HTERT RPE-1 (cell line): Measurements from ENCODE around the gene YY1AP1.
"Not testable (repeated sequence)": the region's sequence is repeated elsewhere in the genome, so short reads cannot be mapped to it uniquely, and the experiment has no call there.

Experiments used
- in situ Hi-C: fragments of 300-500 bp; cut with MboI; formaldehyde crosslinking; loops from 4 replicates; pipeline ENCODE4 v1.14.3; 2020; ENCODE audit warnings: low sequenced_read_pairs

Gene YY1AP1

GRCh38 chr1:155688324-155689080 is at the start of gene YY1AP1:
Gene YY1AP1, minus strand, starts transcription at chr1:155688774. Its CDS starts 8,338 bp downstream, at chr1:155680436.
- in situ Hi-C loops: no loop called here

- in situ Hi-C loops: no loop called here
These were observed 40.7 kb upstream of the YY1AP1 start for GRCh38 chr1:155729031-155729898.

GRCh38 chr1:155725142-155725541 is 36.6 kb upstream of the YY1AP1 start:
- in situ Hi-C loops: no loop called here

GRCh38 chr1:155719703-155720102 is 31.1 kb upstream of the YY1AP1 start:
- in situ Hi-C loops: no loop called here

DNA sequence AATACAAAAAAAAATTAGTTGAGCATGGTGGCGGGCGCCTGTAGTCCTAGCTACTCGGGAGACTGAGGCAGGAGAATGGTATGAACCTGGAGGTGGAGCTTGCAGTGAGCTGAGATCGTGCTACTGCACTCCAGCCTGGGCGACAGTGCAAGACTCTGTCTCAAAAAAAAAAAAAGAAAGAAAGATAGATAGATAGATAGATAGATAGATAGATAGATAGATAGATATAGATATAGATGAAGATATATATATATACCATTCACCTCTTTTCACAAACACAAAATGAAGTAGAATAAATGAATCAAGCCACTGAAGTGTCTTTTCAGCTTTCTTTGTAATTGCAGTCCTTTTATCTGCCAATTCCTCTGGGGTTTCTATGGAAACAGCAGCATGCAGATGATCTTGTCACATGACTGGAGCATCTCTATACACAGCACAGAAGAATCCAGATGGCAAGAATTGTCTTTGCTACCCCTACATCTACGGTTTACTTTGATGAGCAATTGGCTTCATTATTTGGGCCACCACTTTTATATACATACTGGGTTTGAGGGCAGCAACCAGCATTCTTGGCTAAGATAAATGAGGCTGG is 30.0 kb upstream of the YY1AP1 start:
- in situ Hi-C loops: not testable (repeated sequence)

GRCh38 chr1:155717041-155717440 is 28.5 kb upstream of the YY1AP1 start:
- in situ Hi-C loops: no loop called here

DNA sequence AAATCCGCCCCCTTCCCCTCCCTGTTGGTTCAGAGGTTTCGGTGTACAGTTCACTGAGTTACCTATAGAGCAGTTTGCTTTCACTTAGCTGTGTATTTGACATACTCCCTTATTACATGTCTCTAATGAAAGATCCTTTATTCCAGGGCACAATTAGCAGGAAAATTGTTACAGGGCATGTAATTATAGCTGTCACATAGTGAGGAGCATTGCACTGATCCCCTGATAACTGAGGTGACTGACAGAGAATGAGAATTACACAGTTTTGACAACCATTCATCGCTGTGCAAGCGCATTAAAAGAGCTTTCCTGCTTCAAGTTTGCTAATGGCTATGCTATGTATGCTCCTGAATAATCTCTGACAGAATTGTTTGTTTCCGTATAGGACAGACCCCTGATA is 27.2 kb upstream of the YY1AP1 start:
- in situ Hi-C loops: no loop called here

GRCh38 chr1:155715056-155715455 is 26.5 kb upstream of the YY1AP1 start:
- in situ Hi-C loops: not testable (repeated sequence)

- in situ Hi-C loops: no loop called here
These were observed 24.5 kb upstream of the YY1AP1 start for GRCh38 chr1:155713075-155713474.

DNA sequence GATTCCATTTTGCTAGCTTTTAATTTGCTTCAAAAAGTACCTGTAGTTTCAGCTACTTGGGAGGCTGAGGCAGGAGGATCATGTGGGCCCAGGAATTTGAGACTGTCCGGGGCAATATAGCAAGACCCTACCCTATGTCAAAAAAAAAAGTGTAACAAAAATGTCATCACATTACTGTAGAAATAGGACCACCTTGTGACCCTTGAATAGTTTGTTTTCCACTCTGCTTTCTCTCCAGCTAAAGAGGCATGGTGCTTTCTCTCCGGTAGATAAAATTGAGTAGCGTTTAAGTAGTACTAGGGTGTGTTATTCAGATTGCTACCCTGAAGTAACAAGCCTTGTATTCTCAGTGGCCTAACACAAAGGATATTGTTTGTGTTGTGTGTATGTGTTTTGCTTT is 24.1 kb upstream of the YY1AP1 start:
- in situ Hi-C loops: not testable (repeated sequence)

GRCh38 chr1:155711457-155711856 is 22.9 kb upstream of the YY1AP1 start:
- in situ Hi-C loops: not testable (repeated sequence)

- in situ Hi-C loops: no loop called here
These were observed 20.8 kb upstream of the YY1AP1 start for GRCh38 chr1:155709391-155709790.

DNA sequence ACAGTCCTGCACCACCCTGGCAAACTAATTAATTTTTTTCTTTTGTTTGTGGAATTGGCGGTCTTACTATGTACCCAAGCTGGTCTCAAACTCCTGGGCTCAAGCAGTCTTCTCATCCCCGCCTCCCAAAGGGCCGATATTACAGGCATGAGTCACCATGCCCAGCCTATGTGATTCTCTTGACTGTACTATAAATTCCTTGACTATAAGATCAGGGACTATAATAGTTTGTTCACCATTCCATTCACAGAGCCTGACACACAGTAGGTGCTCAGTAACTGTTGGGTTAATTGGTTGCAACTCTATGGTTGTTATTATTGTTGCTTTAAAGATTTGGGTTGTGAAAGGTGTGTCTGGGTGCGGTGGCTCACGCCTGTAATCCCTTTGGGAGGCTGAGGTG is 17.6 kb upstream of the YY1AP1 start:
- in situ Hi-C loops: no loop called here

DNA sequence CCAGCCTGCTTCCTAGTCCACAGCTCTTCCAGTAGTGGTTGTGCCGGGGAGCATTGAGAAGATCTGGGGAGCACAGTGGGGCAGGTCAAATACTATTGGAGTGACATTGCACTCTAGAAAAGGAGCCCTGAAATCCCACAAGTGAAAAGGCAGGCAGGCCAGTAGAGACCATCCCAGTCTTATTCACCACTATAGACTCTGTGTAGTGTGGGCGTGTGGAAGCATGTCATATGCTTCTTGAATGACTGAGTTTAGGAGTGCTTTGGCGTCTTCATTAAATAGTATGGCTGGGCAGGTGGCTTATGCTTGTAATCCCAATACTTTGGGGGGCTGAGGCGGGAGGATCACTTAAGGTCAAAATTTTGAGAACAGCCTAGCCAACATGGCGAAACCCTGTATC is 15.8 kb upstream of the YY1AP1 start:
- in situ Hi-C loops: not testable (repeated sequence)

GRCh38 chr1:155703216-155703615 is 14.6 kb upstream of the YY1AP1 start:
- in situ Hi-C loops: no loop called here

DNA sequence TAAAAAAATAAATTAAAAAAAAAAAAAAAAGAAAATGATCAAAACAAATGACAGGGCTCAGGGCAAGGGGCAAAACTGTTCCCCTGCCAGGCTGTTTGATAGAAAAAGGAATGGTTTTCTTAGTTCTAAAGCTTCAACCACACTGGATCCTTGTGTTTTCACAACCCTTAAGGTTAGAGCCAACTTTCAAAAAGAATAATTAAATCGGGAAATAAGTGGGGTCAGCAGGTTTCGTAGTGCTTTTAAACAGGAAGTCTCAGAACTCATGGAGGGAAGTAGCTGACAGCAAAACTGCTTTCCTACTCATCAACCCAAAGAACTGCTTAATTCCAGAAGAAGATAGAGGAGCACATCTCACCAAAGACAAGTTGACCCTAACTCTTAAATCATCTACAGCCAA is 13.1 kb upstream of the YY1AP1 start:
- in situ Hi-C loops: not testable (repeated sequence)

- in situ Hi-C loops: not testable (repeated sequence)
These were observed 10.5 kb upstream of the YY1AP1 start for GRCh38 chr1:155699062-155699461.

GRCh38 chr1:155698382-155699038 is 9.9 kb upstream of the YY1AP1 start:
- in situ Hi-C loops: no loop called here

GRCh38 chr1:155697616-155698015 is 9.0 kb upstream of the YY1AP1 start:
- in situ Hi-C loops: not testable (repeated sequence)

DNA sequence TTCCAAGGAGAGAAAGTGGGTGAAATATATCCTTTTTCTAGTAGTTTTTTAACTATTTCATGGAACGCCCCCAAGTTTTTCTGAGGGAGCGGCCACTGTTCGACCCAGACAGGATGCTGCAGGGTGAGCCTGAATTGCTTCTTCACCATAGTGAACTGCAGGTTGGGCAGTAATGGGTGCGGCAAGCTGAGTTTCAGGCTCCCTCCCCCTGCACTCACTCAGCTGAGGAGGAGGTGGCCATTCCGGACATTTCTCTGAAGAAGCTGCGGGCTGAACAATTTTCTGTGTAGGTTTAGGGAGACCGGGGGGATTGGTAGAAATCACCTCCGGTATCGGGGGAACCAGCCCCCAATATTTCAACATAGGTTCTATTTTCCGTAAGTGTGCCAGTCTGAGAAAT is 8.5 kb upstream of the YY1AP1 start:
- in situ Hi-C loops: no loop called here

DNA sequence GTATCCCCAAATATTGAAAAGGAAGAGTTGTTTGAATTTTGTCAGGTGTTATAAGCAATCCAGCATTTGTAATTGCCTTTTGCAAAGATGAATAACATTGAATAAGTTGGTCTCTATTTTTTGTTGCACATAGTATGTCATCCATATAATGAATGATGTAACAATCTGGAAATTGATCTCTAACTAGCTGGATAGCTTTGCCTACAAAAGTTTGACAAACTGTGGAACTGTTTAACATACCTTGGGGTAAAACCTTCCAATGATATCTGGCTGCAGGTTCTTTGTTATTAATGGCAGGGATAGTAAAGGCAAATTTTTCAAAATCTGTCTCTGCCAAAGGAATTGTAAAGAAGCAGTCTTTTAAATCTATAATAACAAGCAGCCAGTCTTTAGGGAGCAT is 8.0 kb upstream of the YY1AP1 start:
- in situ Hi-C loops: no loop called here
